ENCODE measurements around the gene ABHD17A.
A peak's percentile ranks its signal among the peaks of the same experiment; 100 is the strongest.

ABHD17A gene

GRCh38 chr19:1863328-1863637, 22.0 kb downstream of the ABHD17A start, which contains the start of gene KLF16:
KLF16 (minus strand) TSS chr19:1863579; CDS start chr19:1863497, 82 bp downstream.
- DNase-seq, result no peak

GRCh38 chr19:1862424-1863327, 22.6 kb downstream of the ABHD17A start:
- peak; percentile 53 for DNase-seq

- no peak for DNase-seq
These were observed 23.2 kb downstream of the ABHD17A start for GRCh38 chr19:1862068-1862423.

GRCh38 chr19:1861599-1862031, 23.7 kb downstream of the ABHD17A start:
- no peak for DNase-seq

GRCh38 chr19:1860821-1861598, 24.3 kb downstream of the ABHD17A start:
- no peak for DNase-seq

- peak; percentile 61 for DNase-seq
These were observed 25.1 kb downstream of the ABHD17A start for GRCh38 chr19:1860042-1860775.

- DNase-seq, result no peak
These were observed 25.9 kb downstream of the ABHD17A start for GRCh38 chr19:1859331-1859781.

- no peak for DNase-seq
These were observed 26.7 kb downstream of the ABHD17A start for GRCh38 chr19:1858412-1859081.

GRCh38 chr19:1857648-1858326, 27.5 kb downstream of the ABHD17A start:
- DNase-seq, result no peak

GRCh38 chr19:1856698-1857603, 28.3 kb downstream of the ABHD17A start:
- DNase-seq, result peak; percentile 46

GRCh38 chr19:1856345-1856697, 29.0 kb downstream of the ABHD17A start:
- DNase-seq, result no peak

GRCh38 chr19:1855828-1856255, 29.5 kb downstream of the ABHD17A start:
- peak; percentile 60 for DNase-seq

- peak; percentile 85 for DNase-seq
These were observed 30.1 kb downstream of the ABHD17A start for GRCh38 chr19:1855040-1855827.

- DNase-seq, result no peak
These were observed 30.7 kb downstream of the ABHD17A start for GRCh38 chr19:1854542-1855039.

GRCh38 chr19:1854039-1854541, 31.2 kb downstream of the ABHD17A start:
- DNase-seq, result no peak

GRCh38 chr19:1853295-1854038, 31.8 kb downstream of the ABHD17A start:
- DNase-seq, result peak; percentile 85

- DNase-seq, result no peak
These were observed 32.6 kb downstream of the ABHD17A start for GRCh38 chr19:1852581-1853128.

Measured in stimulated activated CD4-positive, alpha-beta T cell treated with anti-CD3 and anti-CD28 coated beads, Interleukin-1b, Interleukin-23, amount 100 ng/mL, for 48 hours (primary cell).